ENCODE data around the gene CLDN4.

DNA sequence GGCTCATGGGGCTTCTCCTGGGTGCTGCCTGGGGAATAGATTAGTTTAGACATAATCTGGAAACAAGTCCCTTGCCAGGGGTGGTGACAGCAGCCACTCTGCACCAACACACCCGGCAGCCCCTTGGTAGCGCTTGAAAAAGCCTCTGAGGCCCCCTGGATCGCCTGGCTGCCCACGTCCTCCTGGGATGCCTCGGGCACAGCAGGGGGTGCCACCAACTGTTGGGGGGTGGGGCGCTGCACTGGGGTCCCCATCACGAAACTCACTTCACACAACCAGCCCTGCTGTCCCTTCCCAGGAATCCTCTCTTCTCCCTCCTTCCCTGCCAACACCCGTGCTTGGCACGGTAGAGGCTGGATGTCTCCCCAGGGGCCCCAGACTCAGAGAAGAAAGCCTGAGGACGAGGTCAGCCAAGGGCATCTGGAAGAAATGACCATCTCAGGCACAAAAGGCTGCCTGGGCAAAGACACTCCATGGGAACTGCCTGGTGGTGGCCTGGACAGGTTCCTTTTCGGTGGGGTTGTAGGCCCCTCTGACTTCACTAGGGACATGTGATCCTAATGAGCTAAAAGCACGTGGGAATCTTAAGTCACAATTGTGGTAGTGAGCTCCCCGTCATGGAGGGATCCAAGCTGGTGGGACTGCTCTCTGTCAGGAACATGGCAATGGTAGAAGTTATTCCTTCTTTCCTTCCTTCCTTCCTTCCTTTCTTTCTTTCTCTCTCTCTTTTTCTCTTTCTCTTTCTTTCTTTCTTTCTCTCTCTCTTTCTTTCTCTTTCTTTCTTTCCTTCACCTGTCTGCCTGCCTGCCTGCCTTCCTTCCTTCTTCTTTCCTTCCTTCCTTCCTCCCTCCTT lies 41.5 kb downstream of the CLDN4 start:
- TF ChIP-seq, protein P1, sequence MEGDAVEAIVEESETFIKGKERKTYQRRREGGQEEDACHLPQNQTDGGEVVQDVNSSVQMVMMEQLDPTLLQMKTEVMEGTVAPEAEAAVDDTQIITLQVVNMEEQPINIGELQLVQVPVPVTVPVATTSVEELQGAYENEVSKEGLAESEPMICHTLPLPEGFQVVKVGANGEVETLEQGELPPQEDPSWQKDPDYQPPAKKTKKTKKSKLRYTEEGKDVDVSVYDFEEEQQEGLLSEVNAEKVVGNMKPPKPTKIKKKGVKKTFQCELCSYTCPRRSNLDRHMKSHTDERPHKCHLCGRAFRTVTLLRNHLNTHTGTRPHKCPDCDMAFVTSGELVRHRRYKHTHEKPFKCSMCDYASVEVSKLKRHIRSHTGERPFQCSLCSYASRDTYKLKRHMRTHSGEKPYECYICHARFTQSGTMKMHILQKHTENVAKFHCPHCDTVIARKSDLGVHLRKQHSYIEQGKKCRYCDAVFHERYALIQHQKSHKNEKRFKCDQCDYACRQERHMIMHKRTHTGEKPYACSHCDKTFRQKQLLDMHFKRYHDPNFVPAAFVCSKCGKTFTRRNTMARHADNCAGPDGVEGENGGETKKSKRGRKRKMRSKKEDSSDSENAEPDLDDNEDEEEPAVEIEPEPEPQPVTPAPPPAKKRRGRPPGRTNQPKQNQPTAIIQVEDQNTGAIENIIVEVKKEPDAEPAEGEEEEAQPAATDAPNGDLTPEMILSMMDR (tag by site-specific recombination; IDR thresholded peaks at IDR 0.05), result no peak
- TF ChIP-seq GFI1B (tag by site-specific recombination; IDR thresholded peaks at IDR 0.05) (no peak), ZNF350 (tag by site-specific recombination; IDR thresholded peaks at IDR 0.05) (no peak), TCF7L2 (IDR thresholded peaks at IDR 0.05; ENCODE audit: borderline replicate concordance, low read depth, low read length) (no peak), ZNF239 (tag by site-specific recombination; IDR thresholded peaks at IDR 0.05) (no peak), ZNF830 (tag by site-specific recombination; IDR thresholded peaks at IDR 0.05; ENCODE audit: low read depth) (no peak), ZNF416 (tag by site-specific recombination; IDR thresholded peaks at IDR 0.05) (no peak), ZFHX2 (tag by site-specific recombination; conservative IDR thresholded peaks at IDR 0.05) (no peak), GLI4 (tag by site-specific recombination; IDR thresholded peaks at IDR 0.05) (no peak)
- TF ChIP-seq, protein P2, sequence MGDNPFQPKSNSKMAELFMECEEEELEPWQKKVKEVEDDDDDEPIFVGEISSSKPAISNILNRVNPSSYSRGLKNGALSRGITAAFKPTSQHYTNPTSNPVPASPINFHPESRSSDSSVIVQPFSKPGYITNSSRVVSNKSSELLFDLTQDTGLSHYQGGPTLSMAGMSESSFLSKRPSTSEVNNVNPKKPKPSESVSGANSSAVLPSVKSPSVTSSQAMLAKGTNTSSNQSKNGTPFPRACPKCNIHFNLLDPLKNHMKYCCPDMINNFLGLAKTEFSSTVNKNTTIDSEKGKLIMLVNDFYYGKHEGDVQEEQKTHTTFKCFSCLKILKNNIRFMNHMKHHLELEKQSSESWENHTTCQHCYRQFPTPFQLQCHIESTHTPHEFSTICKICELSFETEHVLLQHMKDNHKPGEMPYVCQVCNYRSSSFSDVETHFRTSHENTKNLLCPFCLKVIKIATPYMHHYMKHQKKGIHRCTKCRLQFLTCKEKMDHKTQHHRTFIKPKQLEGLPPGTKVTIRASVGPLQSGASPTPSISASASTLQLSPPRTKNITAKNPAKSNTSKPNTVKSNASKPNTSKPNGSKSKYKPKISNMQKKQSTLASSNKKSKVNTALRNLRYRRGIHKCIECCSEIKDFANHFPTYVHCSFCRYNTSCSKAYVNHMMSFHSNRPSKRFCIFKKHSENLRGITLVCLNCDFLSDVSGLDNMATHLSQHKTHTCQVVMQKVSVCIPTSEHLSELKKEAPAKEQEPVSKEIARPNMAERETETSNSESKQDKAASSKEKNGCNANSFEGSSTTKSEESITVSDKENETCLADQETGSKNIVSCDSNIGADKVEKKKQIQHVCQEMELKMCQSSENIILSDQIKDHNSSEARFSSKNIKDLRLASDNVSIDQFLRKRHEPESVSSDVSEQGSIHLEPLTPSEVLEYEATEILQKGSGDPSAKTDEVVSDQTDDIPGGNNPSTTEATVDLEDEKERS (tag by site-specific recombination; IDR thresholded peaks at IDR 0.05), result no peak
- TF ChIP-seq, protein P3, sequence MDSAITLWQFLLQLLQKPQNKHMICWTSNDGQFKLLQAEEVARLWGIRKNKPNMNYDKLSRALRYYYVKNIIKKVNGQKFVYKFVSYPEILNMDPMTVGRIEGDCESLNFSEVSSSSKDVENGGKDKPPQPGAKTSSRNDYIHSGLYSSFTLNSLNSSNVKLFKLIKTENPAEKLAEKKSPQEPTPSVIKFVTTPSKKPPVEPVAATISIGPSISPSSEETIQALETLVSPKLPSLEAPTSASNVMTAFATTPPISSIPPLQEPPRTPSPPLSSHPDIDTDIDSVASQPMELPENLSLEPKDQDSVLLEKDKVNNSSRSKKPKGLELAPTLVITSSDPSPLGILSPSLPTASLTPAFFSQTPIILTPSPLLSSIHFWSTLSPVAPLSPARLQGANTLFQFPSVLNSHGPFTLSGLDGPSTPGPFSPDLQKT (IDR thresholded peaks at IDR 0.05; ENCODE audit: borderline replicate concordance, low read depth, low read length), result no peak
- TF ChIP-seq, protein P4, sequence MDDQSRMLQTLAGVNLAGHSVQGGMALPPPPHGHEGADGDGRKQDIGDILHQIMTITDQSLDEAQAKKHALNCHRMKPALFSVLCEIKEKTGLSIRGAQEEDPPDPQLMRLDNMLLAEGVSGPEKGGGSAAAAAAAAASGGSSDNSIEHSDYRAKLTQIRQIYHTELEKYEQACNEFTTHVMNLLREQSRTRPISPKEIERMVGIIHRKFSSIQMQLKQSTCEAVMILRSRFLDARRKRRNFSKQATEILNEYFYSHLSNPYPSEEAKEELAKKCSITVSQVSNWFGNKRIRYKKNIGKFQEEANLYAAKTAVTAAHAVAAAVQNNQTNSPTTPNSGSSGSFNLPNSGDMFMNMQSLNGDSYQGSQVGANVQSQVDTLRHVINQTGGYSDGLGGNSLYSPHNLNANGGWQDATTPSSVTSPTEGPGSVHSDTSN (CRISPR knock-in tag; IDR thresholded peaks at IDR 0.05), result no peak
- TF ChIP-seq, protein P5, sequence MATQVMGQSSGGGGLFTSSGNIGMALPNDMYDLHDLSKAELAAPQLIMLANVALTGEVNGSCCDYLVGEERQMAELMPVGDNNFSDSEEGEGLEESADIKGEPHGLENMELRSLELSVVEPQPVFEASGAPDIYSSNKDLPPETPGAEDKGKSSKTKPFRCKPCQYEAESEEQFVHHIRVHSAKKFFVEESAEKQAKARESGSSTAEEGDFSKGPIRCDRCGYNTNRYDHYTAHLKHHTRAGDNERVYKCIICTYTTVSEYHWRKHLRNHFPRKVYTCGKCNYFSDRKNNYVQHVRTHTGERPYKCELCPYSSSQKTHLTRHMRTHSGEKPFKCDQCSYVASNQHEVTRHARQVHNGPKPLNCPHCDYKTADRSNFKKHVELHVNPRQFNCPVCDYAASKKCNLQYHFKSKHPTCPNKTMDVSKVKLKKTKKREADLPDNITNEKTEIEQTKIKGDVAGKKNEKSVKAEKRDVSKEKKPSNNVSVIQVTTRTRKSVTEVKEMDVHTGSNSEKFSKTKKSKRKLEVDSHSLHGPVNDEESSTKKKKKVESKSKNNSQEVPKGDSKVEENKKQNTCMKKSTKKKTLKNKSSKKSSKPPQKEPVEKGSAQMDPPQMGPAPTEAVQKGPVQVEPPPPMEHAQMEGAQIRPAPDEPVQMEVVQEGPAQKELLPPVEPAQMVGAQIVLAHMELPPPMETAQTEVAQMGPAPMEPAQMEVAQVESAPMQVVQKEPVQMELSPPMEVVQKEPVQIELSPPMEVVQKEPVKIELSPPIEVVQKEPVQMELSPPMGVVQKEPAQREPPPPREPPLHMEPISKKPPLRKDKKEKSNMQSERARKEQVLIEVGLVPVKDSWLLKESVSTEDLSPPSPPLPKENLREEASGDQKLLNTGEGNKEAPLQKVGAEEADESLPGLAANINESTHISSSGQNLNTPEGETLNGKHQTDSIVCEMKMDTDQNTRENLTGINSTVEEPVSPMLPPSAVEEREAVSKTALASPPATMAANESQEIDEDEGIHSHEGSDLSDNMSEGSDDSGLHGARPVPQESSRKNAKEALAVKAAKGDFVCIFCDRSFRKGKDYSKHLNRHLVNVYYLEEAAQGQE (tag by site-specific recombination; IDR thresholded peaks at IDR 0.05), result no peak
